C4-2B (cell line): Measurements from ENCODE around the gene CA11.

ENCODE experiments used
- CTCF ChIP-seq: fragments of 450-650 bp; conservative IDR thresholded peaks from 2 replicates; pipeline ENCODE4 v1.5.1; 2017; ENCODE audit warnings: mild to moderate bottlenecking
- ZFX ChIP-seq: fragments of 450-650 bp; IDR thresholded peaks from 2 replicates; pipeline ENCODE4 v1.6.1; 2017

- no peak for TF ChIP-seq CTCF
- no peak for TF ChIP-seq ZFX
These were observed 13.3 kb downstream of the CA11 start for GRCh38 chr19:48632692-48633147.
